GM12878 (cell line): Measurements from ENCODE around the gene TCF7L1. TPM values are rescaled to one million over a fixed set of nuclear protein-coding genes. Genes with fewer than 3 reads are reported as not detected.

Experiments
- ATAC-seq: fragments of 200-7000 bp; cut with Tn5 transposase; 3 replicates; pipeline ENCODE4 v1.9.1; 2020; ENCODE audit warnings: mild to moderate bottlenecking, moderate library complexity
- BruUV-seq: library from RNA; stranded (reverse); fragments of 400-500 nt; replicated peaks from 2 replicates; lab custom pipeline; 2021; lab: Mats Ljungman, UMichigan
- CTCF ChIA-PET: fragments of 300-600 bp; sonication (Branson Sonifier 250); formaldehyde crosslinking; extraction: SDS; loops from one replicate; lab custom pipeline; 2021; ENCODE audit warnings: inconsistent platforms; lab: Yijun Ruan, JAX
- POLR2A ChIA-PET: fragments of 350-600 bp; formaldehyde crosslinking; extraction: SDS; loops from one replicate; lab custom pipeline; 2021; ENCODE audit warnings: inconsistent platforms; lab: Charles Lee
- RAD21 ChIA-PET: fragments of 300-600 bp; sonication (Branson Sonifier 250); formaldehyde crosslinking; loops from one replicate; lab custom pipeline; 2023; ENCODE audit warnings: antibody characterized with exemption; ENCODE audit not compliant: unreplicated experiment; lab: Charles Lee
- SMC1A ChIA-PET: fragments of 300-600 bp; sonication (Branson Sonifier 250); formaldehyde crosslinking; loops from one replicate; lab custom pipeline; 2023; ENCODE audit not compliant: unreplicated experiment, uncharacterized antibody; lab: Charles Lee
- DNase-seq: peaks from one replicate; pipeline ENCODE4 v3.0.0-alpha.2; 2011; ENCODE audit warnings: low read depth, low spot score
- FAIRE-seq: peaks from 3 replicates; lab custom pipeline; 2011; peaks lifted over from hg19 to GRCh38; lab: Jason Lieb, UNC
- H2AFZ ChIP-seq: 2 replicates; pipeline ENCODE4 v1.6.0; 2011; ENCODE audit warnings: low read depth, low read length, control low read depth; ENCODE audit not compliant: control insufficient read depth
- H3K27ac ChIP-seq: 2 replicates; pipeline ENCODE4 v1.5.1; 2011; ENCODE audit warnings: control low read depth; ENCODE audit not compliant: control insufficient read depth, insufficient read depth
- H3K27me3 ChIP-seq, 2 experiments: replicated peaks in 1 of 2; 2 replicates each; pipeline versions ENCODE4 v1.6.0 to v1.6.1; 2011; ENCODE audit warnings: low read length in 1 of 2; ENCODE audit not compliant: control insufficient read depth in 2 of 2, insufficient read depth in 2 of 2
- H3K36me3 ChIP-seq, 2 experiments: 2 replicates each; pipeline ENCODE4 v1.5.1; 2011; ENCODE audit warnings: low read length in 1 of 2; ENCODE audit not compliant: control insufficient read depth in 2 of 2, insufficient read depth in 2 of 2
- H3K4me1 ChIP-seq: 2 replicates; pipeline ENCODE4 v1.6.1; 2011; ENCODE audit warnings: mild to moderate bottlenecking, low read length, moderate library complexity, mixed read lengths; ENCODE audit not compliant: control insufficient read depth, insufficient read depth
- H3K4me2 ChIP-seq: 2 replicates; pipeline ENCODE4 v1.6.0; 2011; ENCODE audit warnings: control low read depth; ENCODE audit not compliant: control insufficient read depth, insufficient read depth
- H3K4me3 ChIP-seq: fragments of 200-600 bp; sonication (generic); 2 replicates; pipeline ENCODE4 v1.5.1; 2016
- H3K79me2 ChIP-seq: 2 replicates; pipeline ENCODE4 v1.6.0; 2011; ENCODE audit warnings: low read length; ENCODE audit not compliant: control insufficient read depth, insufficient read depth
- H3K9ac ChIP-seq: 2 replicates; pipeline ENCODE4 v1.8.0; 2011; ENCODE audit warnings: low read length, control low read depth, mixed read lengths; ENCODE audit not compliant: control insufficient read depth, insufficient read depth
- H3K9me3 ChIP-seq: replicated peaks from 3 replicates; pipeline ENCODE4 v1.5.1; 2011; ENCODE audit warnings: mild to moderate bottlenecking, low read length; ENCODE audit not compliant: control insufficient read depth, insufficient read depth
- H4K20me1 ChIP-seq: 2 replicates; pipeline ENCODE4 v1.6.0; 2011; ENCODE audit not compliant: control insufficient read depth, insufficient read depth
- SUZ12 ChIP-seq: fragments of 200-600 bp; sonication (generic); IDR thresholded peaks from one replicate; pipeline ENCODE4 v1.6.1; 2018; ENCODE audit warnings: antibody characterized with exemption, mild to moderate bottlenecking; ENCODE audit not compliant: unreplicated experiment
- WGBS: methylation state at CpG from one replicate; pipeline ENCODE4 v1.1.6; 2016; ENCODE audit warnings: low lambda C conversion rate; ENCODE audit not compliant: insufficient replicate concordance, insufficient coverage; ENCODE audit errors: missing lambda C conversion rate; 5-methylcytosine and 5-hydroxymethylcytosine counted together
- in situ Hi-C: fragments of 300-500 bp; cut with MboI; formaldehyde crosslinking; loops from 9 replicates; pipeline ENCODE4 v1.14.3; 2018; ENCODE audit warnings: mixed read lengths
- intact Hi-C: fragments of 100-400 bp; cut with micrococcal nuclease; formaldehyde crosslinking; loops from one replicate; pipeline ENCODE4 v1.14.2; 2022; ENCODE audit not compliant: unreplicated experiment
- polyA plus RNA-seq, 11 experiments: library from polyadenylated mRNA; depleted of rRNA in 4 of 11; unstranded in 6 of 11; stranded (reverse) in 5 of 11; fragments of >200 nt; fragmentation: Nextera tagmentation in 4 of 11; fragmentation: Illumina TruSeq in 1 of 11; extraction: Ambion mirVana in 4 of 11; extraction: Trizol in 1 of 11; gene quantifications; 1 replicate in 1 of 11; 2 replicates in 10 of 11; pipeline versions ENCODE4 v1.2.1 to v1.2.3, GENCODE V29; 2011 to 2016; ENCODE audit warnings: inconsistent platforms in 2 of 11, missing spikeins in 2 of 11, low read depth in 1 of 11
- total RNA-seq, 4 experiments: library from RNA; depleted of rRNA in 3 of 4; stranded (reverse); fragments of >200 nt in 3 of 4; fragmentation: Illumina TruSeq in 1 of 4; extraction: Trizol in 1 of 4; gene quantifications; 2 replicates each; pipeline versions ENCODE4 v1.2.1 to v1.2.3, GENCODE V29; 2013 to 2021
- TF ChIP-seq, protein P1 (sequence below): IDR thresholded peaks from 2 replicates; pipeline ENCODE4 v1.6.1; 2012; ENCODE audit warnings: low read depth, low read length, improper control_type of control experiment

The TCF7L1 gene
- total and polyA plus RNA-seq, 10 of the 15 experiments (the other 5 are each of a cell fraction or from before 2014, with no cell fraction given), result 0.03 to 0.11 (median 0.10) TPM; not detected in 7

DNA sequence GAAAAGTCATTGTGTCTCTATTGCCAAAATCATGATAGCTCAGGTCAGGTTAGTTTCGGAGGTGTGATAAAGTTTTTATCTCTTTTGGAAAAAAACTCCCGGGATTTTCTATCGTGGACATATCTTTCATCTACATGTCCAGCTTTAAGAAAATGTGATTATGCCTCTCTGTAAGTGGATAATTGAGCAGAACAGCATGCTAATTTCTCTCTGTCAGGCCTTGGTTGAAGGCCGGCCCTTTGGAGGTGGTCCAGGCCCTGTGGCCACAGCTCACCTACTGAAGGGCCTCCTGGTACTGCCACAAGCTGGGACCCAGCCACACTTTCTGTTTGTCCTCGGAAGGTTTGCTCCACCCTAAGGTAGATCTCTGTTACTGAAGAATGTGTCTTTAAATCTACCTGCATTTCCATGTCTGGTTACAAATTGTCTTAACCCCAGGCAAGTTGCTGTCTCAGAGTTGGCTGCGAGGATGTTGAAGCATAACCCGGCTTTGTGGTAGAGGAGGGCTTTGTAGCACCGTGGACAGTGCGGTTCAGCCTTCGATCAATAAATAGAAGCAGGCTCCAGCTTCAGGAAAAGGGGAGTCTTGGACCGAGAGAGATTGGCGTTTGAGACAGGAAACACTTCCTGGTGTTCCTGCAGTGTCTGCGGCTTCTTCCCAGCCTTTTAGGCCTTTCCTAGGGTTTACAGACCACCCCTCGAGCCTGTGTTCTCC is 25.5 kb downstream of the TCF7L1 start (continued):
- TF ChIP-seq, protein P1, sequence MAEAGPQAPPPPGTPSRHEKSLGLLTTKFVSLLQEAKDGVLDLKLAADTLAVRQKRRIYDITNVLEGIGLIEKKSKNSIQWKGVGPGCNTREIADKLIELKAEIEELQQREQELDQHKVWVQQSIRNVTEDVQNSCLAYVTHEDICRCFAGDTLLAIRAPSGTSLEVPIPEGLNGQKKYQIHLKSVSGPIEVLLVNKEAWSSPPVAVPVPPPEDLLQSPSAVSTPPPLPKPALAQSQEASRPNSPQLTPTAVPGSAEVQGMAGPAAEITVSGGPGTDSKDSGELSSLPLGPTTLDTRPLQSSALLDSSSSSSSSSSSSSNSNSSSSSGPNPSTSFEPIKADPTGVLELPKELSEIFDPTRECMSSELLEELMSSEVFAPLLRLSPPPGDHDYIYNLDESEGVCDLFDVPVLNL, result no peak
- TF ChIP-seq, all 136 proteins: peak for 0

GRCh38 chr2:85159589-85159988 is 26.4 kb downstream of the TCF7L1 start:
- 22% methylated on average over 6 of the region's 6 CpGs for WGBS
- Histone ChIP-seq H3K9ac (no peak overlapping the region), H4K20me1 (no peaks in the 10 kb centered on the region), H3K27me3 (peaks cover 0 to 6% of the 10 kb centered on the region in 2 experiments; a peak in 2 of 4 replicates), H3K79me2 (no peaks in the 10 kb centered on the region), H3K27ac (no peak overlapping the region), H3K36me3 (no peaks in the 10 kb centered on the region), H2AFZ (no peak overlapping the region), H3K4me2 (no peak overlapping the region), H3K4me1 (no peaks in the 10 kb centered on the region), H3K9me3 (no peaks in the 10 kb centered on the region), H3K4me3 (no peak overlapping the region)
- no TSS peak for BruUV-seq
- ChIA-PET RAD21 (no interaction called here), SMC1A (no interaction called here), POLR2A (interaction anchor here (0.6 kb wide), 1 partner anchor 119 kb away, joined by 3 read pairs; no protein-coding TSS in a partner anchor), CTCF (no interaction called here)
- TF ChIP-seq SUZ12, result no peak
- DNase-seq, result no peak
- no peak for ATAC-seq
- intact Hi-C loops (no loop called here), in situ Hi-C loops (no loop called here)
- no peak for FAIRE-seq
